GM21528 (cell line): ENCODE data around the gene NXPE4.

ENCODE experiments used
- ATAC-seq: cut with Tn5 transposase; IDR thresholded peaks from one replicate; pipeline ENCODE4 v1.9.1; 2021; ENCODE audit warnings: mild to moderate bottlenecking, moderate library complexity; ENCODE audit not compliant: unreplicated experiment, low FRiP score

NXPE4 gene

DNA sequence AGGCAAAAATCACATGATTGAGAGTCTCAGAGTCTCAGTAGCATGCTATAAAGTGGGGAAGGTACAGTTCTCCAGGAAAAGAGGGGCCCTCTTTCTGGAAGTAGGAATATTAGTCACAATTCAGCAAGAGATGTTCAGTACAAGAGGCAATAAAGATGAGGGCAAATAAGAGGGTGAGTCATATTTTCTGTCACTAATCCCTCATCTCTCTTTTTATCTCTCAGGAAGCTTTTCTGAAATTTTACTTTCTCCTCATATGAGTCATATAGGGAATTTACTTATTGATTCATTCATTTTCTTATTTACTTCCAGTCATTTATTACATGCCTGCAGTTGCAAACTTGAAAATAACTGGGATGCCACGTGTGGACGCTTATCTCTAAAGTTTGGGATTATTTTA, 32.5 kb downstream of the NXPE4 start:
- no peak for ATAC-seq

- no peak for ATAC-seq
Measured at GRCh38 chr11:114562166-114562916, 33.2 kb downstream of the NXPE4 start.

DNA sequence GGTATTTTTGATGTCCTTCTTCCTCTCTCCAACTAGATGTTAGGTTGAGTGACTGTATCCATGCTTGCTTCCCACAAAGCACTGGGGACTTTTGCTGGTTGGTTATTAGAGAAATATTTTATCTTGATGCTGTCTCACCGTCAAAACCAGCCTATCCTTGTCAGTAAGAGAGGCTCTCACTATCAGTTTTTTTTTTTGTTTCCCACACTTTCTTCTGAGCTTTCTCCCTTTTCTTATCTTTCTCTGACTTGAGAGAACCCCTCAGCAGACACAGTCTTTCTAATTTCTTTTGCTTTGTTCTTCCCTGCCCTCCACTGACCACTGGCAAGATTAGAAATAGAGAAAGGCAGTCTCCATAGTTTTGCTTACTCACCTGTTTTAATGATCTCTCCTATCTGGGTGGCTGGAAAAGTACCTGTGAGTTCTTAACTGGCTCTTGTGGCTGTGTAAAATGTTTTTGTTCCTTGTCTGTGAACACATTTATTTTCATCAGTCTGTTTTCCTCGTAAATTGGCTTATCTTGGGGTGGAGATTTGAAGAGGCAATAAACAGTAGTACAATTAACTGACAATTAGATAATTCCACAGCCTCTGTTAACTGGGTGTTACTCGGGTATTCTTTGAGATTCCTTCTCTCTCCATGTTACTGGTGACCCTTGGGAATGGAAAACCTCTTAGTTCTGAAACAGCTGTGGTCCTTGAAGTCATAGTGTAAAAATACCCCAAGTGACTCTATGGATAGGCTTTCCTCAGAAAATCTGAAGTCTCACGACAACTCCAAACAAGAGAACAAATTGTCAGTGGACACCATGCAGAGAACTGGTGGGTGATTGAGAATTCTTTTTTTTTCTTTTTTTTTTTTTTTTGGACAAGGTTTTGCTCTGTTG, 35.9 kb downstream of the NXPE4 start, which contains the start of gene NXPE1:
NXPE1 (minus strand) TSS at position 457 of the 886 bp plus-strand sequence. CDS start 8,680 bp downstream, outside the sequence.
- no peak for ATAC-seq

DNA sequence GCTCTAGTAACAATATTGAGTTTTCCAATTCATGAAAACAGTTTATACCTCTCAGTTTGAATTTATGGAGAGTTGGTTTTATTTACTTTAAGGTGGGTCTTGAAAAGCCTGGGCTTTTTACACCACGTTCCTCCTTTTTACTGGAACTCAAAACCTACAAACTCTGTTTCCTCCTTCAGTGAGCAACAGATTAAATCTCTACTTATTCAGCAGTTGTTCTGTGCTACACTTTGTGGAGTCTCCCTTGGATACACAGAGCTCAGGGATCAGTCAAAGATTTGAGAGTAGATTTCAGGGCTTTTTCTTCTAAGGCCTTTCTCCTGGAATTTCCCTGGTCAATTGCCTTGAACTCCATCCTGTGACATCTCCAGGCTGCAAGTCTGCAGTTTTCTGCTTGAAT, 39.5 kb downstream of the NXPE4 start:
- ATAC-seq, result no peak

GRCh38 chr11:114553642-114554041, 41.9 kb downstream of the NXPE4 start:
- no peak for ATAC-seq

GRCh38 chr11:114551060-114551459, 44.5 kb downstream of the NXPE4 start:
- no peak for ATAC-seq

DNA sequence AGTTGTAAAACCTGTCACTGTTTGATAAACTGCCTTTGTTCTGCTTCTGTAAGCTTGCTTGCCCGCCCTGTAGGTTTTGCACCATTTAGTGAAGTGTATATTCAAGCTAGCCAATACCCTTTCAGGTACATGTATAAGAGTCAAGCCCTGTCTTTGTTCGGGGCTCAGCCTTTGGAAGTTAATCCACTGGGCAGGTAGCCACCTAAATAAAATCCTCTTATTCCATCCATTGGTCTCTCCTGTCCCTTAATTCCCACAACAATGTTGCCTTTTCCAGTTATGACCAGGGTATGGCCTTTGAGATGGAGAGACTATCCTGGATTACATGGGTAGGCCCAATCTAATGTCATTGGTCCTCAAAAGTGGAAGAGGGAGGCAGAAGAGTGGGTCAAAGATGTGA, 69.9 kb downstream of the NXPE4 start:
- no peak for ATAC-seq

GRCh38 chr11:114524122-114524521, 71.5 kb downstream of the NXPE4 start:
- ATAC-seq, result no peak

DNA sequence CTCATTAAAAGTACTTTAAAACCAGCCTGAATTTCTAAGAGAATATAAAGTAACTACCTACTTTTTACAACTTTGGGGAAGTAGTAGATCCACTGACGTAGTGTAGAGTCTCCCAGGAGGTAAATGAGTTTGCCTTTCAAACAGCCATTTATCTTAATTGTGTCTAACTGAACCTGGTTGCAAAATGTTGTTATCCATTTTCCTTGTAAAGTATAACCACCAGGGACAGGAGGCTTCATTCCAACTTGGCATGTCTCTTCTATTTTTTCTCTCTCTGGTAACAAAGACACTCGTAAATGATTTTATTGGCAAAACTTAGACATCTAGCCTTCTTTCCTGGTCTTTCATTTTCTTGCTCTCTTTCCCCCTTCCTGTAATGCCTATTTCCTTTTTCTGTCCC, 72.8 kb downstream of the NXPE4 start:
- no peak for ATAC-seq
